AG09309 (cell line): ENCODE results near the gene NEK7.

Experiments
- DNase-seq: peaks from one replicate; pipeline ENCODE4 v3.0.0-alpha.2; 2010; ENCODE audit warnings: low read depth
- H3K4me3 ChIP-seq: 2 replicates; pipeline ENCODE4 v1.5.1; 2011; ENCODE audit warnings: mild to moderate bottlenecking, low read depth, low read length, moderate library complexity; ENCODE audit not compliant: control insufficient read depth
- TF ChIP-seq, protein P1 (sequence below): IDR thresholded peaks from 2 replicates; pipeline ENCODE4 v1.5.1; 2011; ENCODE audit warnings: mild to moderate bottlenecking, low read depth, low read length, inconsistent platforms; ENCODE audit not compliant: insufficient read depth, control insufficient read depth; ENCODE audit errors: missing control alignments

NEK7 gene

DNA sequence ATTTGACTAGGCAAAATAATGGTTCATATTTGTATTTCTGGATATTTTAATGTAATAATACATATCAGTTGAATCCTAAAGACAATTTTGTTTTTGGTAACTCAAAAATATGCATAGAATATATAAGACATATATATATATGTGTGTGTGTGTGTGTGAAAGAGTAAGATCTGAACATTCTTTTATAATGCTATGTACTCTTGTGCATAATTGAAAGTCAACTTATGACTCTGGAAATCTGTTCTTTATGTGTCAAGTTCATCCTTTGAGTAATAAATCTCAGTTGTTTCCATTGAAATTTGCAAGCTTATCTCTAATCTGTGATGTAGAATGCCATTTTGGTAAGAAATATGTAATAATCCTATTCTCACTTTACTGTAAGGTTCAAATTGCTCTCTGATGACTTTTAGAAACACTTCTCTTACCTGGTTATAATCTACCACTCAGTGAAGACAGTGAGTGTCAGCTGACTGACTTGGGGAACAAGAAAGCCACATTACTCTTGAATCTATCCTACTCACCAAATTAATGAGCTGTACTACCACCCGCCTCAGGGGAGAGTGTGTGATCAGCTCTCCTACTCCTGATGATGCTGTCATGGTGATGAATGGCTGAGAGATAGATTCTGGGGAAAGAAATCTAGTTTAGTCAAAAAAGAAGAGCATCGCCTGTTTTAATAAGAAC, 15.0 kb upstream of the NEK7 start:
- H3K4me3 ChIP-seq, result no peak overlapping the region
- TF ChIP-seq, protein P1, sequence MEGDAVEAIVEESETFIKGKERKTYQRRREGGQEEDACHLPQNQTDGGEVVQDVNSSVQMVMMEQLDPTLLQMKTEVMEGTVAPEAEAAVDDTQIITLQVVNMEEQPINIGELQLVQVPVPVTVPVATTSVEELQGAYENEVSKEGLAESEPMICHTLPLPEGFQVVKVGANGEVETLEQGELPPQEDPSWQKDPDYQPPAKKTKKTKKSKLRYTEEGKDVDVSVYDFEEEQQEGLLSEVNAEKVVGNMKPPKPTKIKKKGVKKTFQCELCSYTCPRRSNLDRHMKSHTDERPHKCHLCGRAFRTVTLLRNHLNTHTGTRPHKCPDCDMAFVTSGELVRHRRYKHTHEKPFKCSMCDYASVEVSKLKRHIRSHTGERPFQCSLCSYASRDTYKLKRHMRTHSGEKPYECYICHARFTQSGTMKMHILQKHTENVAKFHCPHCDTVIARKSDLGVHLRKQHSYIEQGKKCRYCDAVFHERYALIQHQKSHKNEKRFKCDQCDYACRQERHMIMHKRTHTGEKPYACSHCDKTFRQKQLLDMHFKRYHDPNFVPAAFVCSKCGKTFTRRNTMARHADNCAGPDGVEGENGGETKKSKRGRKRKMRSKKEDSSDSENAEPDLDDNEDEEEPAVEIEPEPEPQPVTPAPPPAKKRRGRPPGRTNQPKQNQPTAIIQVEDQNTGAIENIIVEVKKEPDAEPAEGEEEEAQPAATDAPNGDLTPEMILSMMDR, result no peak
- DNase-seq, result no peak

DNA sequence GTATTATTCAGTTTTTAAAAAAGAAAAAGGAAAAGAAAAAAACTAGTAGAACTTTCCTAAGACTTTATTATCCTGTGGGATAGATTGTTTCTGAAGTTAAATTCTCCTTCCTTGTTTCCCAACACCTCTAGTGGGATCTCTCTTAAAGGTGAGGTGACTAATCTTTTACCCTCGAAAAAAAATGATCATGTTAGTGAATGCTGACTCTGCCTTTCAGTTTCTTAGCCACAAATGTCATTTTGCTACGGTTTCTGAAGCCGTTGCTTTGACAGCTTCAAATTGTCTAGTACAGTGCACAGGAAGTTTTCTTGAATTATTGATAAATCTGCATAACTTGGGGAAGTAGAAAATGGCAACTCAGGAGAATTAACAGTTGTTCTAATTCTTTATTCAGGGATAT, 13.0 kb upstream of the NEK7 start:
- TF ChIP-seq, protein P1, result no peak
- no peak for DNase-seq
- no peak overlapping the region for H3K4me3 ChIP-seq

DNA sequence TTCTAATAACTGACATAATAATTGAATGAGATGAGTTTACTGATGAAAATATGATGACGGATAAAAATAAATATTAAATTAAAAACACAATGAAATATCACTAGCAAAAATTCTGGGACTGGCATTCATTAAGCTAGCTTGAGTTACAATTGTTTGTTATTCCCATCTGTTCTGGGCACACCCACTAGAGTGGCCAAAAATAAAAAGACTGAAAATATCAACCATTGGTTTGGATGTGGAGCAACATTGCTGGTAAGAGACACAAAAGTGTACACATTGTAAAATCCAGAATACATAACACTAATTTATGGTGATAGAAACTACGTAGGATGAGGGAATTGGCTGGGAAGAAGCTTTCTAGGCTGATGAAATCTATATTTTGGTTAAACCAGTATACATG, 9.6 kb upstream of the NEK7 start:
- no peak overlapping the region for H3K4me3 ChIP-seq

DNA sequence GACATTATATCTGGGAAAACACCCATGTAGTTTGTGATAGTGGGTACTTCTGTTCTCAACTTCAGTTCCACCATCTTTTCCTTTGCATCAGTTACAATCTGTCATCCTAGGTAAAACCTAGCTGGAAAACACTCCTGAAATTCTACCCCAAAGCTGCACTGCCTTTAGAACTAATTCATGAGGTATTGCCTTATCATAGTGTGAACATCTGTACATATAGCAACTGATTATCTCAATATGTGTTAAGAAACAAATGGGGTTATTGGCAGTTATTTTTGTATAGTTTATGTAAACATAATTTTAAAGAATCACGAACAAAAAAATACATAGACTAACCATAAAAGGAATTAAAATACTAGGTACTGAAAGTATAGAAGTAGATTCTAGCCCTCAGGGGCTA, 6.4 kb upstream of the NEK7 start:
- no peak for DNase-seq
- TF ChIP-seq, protein P1, result no peak
- no peak overlapping the region for H3K4me3 ChIP-seq

More for the DNA sequence above, 9.6 kb upstream of the NEK7 start:
- TF ChIP-seq, protein P1, result no peak
- no peak for DNase-seq

DNA sequence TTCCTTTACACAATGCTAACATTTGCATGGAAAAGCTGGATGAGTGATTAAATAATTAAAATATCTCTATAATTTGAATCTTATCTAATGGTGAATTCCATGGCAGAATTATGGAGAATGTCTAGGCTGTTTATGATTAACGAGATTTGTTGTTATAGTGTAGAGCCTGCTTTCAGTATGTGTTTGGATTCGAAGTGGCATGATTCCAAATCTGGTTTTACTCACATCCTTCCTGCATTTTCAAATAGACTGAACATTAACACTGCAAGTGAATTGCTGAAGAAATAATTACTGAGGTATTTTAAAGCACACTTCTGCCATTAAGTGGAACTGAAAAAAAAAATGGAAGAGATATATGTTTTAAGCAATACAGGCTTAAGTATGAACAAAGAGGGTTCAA, 5.1 kb upstream of the NEK7 start:
- TF ChIP-seq, protein P1, result no peak
- no peak overlapping the region for H3K4me3 ChIP-seq
- no peak for DNase-seq

DNA sequence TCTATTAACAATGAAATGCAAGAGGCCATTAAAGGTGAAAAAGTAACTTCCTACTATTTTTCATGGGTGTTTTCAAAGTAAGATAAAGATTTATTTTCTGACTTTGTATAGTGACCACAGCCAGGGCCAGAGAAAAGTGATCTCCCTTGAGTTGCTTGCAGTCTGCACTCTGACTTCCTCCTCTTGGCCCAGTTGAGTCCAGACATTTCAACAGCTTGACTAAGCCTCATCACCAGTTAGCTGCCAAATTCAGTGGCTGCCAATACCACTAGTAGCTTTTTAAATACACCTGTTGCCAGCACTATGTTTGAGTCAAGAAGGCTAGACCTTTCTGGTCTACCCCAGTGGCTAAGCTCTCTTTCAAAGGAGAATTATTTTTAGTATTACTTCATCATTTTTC, 3.7 kb upstream of the NEK7 start:
- TF ChIP-seq, protein P1, result no peak
- DNase-seq, result peak; percentile 62

DNA sequence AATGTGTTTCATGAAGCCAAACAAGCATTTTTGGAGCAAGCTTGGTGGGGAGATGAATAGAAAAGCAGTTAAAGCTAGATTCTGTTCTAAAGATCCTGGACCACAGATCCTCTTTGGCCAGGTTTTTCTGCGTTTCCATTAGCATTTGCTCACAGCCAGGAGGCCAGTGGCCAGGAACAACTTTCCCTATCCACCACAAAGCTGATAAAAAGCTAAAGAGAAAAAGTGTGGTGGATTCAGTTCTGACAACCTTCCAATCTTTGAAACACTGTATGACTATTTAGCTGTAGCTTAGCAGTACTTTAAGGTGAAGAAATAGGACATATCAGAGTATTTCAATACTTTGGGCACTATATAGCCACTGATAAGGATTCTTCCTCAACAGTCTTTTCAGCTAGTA, 3.0 kb upstream of the NEK7 start:
- no peak overlapping the region for H3K4me3 ChIP-seq
- DNase-seq, result no peak
- TF ChIP-seq, protein P1, result no peak

More for the DNA sequence above, 3.7 kb upstream of the NEK7 start:
- no peak overlapping the region for H3K4me3 ChIP-seq
